ENCODE data around the gene NDN.

- TF ChIP-seq, protein P1, sequence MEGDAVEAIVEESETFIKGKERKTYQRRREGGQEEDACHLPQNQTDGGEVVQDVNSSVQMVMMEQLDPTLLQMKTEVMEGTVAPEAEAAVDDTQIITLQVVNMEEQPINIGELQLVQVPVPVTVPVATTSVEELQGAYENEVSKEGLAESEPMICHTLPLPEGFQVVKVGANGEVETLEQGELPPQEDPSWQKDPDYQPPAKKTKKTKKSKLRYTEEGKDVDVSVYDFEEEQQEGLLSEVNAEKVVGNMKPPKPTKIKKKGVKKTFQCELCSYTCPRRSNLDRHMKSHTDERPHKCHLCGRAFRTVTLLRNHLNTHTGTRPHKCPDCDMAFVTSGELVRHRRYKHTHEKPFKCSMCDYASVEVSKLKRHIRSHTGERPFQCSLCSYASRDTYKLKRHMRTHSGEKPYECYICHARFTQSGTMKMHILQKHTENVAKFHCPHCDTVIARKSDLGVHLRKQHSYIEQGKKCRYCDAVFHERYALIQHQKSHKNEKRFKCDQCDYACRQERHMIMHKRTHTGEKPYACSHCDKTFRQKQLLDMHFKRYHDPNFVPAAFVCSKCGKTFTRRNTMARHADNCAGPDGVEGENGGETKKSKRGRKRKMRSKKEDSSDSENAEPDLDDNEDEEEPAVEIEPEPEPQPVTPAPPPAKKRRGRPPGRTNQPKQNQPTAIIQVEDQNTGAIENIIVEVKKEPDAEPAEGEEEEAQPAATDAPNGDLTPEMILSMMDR (IDR thresholded peaks at IDR 0.05; ENCODE audit: extremely low read depth in 1 of 2, insufficient read depth in 1 of 2, low read depth in 1 of 2, low read length in 2 of 2): no peak
- TF ChIP-seq POLR2AphosphoS5 (IDR thresholded peaks at IDR 0.05; ENCODE audit: insufficient read depth, low read depth, low read length) (no peak), POLR2A (IDR thresholded peaks at IDR 0.05; ENCODE audit: low read depth, low read length) (no peak), JUN (IDR thresholded peaks at IDR 0.05; ENCODE audit: borderline replicate concordance, insufficient read depth, insufficient read length, low read depth) (no peak), MYC (IDR thresholded peaks at IDR 0.05; ENCODE audit: low read depth, low read length) (no peak), EZH2 (IDR thresholded peaks at IDR 0.05; ENCODE audit: borderline replicate concordance, low read depth, low read length, severe bottlenecking) (no peak)
- TF ChIP-seq, protein P2, sequence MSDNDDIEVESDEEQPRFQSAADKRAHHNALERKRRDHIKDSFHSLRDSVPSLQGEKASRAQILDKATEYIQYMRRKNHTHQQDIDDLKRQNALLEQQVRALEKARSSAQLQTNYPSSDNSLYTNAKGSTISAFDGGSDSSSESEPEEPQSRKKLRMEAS (IDR thresholded peaks at IDR 0.05; ENCODE audit: insufficient read depth, insufficient read length): no peak
Measured at GRCh38 chr15:23670970-23671369, 16.1 kb downstream of the NDN start.

Data from endothelial cell of umbilical vein (primary cell).